ENCODE results near the gene CD44. TPM values are rescaled to one million over a fixed set of nuclear protein-coding genes. Genes with fewer than 3 reads are reported as not detected.

The CD44 gene
- total RNA-seq, 1 experiment from 2014 or later = 6.1 TPM

GRCh38 chr11:35103366-35104208 is 35.4 kb upstream of the CD44 start:
- Histone ChIP-seq H3T11ph (ENCODE audit: low read length) (no peak overlapping the region), H3K9ac (ENCODE audit: extremely low read depth, insufficient read length, low read length) (no peak overlapping the region), H3K27me3 (ENCODE audit: insufficient read depth, low read length) (no peaks in the 10 kb centered on the region), H3K18ac (ENCODE audit: insufficient read length, low read depth, low read length) (no peak overlapping the region), H3K79me1 (ENCODE audit: insufficient read depth, low read depth, low read length, poor library complexity, severe bottlenecking) (no peaks in the 10 kb centered on the region), H3K27ac (ENCODE audit: insufficient read length, low read depth, low read length) (no peak overlapping the region), H3K23ac (ENCODE audit: insufficient read length, low read depth, low read length) (no peak overlapping the region), H4K91ac (ENCODE audit: insufficient read length, low read depth, low read length) (no peak overlapping the region), H3K4me2 (ENCODE audit: insufficient read depth, insufficient read length, low read length) (no peak overlapping the region), H3K79me2 (ENCODE audit: insufficient read depth, low read length) (no peaks in the 10 kb centered on the region), H3K4ac (ENCODE audit: low read depth, low read length) (no peak overlapping the region), H2BK12ac (ENCODE audit: insufficient read length, low read depth, low read length) (no peak overlapping the region), H3K23me2 (ENCODE audit: insufficient read length, low read depth, low read length, poor library complexity, severe bottlenecking) (no peaks in the 10 kb centered on the region), H3K4me1 (ENCODE audit: insufficient read depth, low read length) (no peaks in the 10 kb centered on the region), H3K9me3 (ENCODE audit: control insufficient read depth, low read depth, low read length) (no peaks in the 10 kb centered on the region), H4K8ac (replicated peaks; ENCODE audit: insufficient read length, low read depth, low read length) (no peak overlapping the region), H2BK15ac (ENCODE audit: low read depth, low read length) (no peak overlapping the region), H3K56ac (ENCODE audit: insufficient read length, low read depth, low read length) (no peak overlapping the region), H2AFZ (ENCODE audit: low read length) (no peak overlapping the region), H2AK5ac (ENCODE audit: insufficient read length, low read length) (no peak overlapping the region), H3K14ac (ENCODE audit: insufficient read depth, low read length) (no peak overlapping the region), H2BK120ac (ENCODE audit: low read depth, low read length, poor library complexity, severe bottlenecking) (no peak overlapping the region), H4K5ac (ENCODE audit: insufficient read length, low read depth, low read length) (no peak overlapping the region), H4K20me1 (ENCODE audit: control insufficient read depth, insufficient read depth, insufficient read length) (no peaks in the 10 kb centered on the region), H2BK5ac (ENCODE audit: insufficient read length, low read length) (no peak overlapping the region), H2BK20ac (ENCODE audit: low read depth, low read length, poor library complexity, severe bottlenecking) (no peak overlapping the region)
- TF ChIP-seq CTCF (conservative IDR thresholded peaks at IDR 0.05) = no peak
- H3K27me3 Mint-ChIP-seq (ENCODE audit: low read depth) = peaks cover 1% of the 10 kb centered on the region
- no peaks in the 10 kb centered on the region for H3K4me1 Mint-ChIP-seq
- WGBS (ENCODE audit: extremely low coverage, insufficient read length, low lambda C conversion rate) = no CpG with 5 or more reads among the region's 6 CpGs
- no peak for DNase-seq
- H3K36me3 Mint-ChIP-seq (ENCODE audit: insufficient read depth in 1 of 3, low read depth in 3 of 3) = peaks cover 0 to 2% (median under 1%) of the 10 kb centered on the region in 3 experiments; a peak in 3 of 7 replicates
- no peak overlapping the region for H3K4me3 Mint-ChIP-seq
- H3K9me3 Mint-ChIP-seq = peaks cover under 1 to 2% of the 10 kb centered on the region in 2 experiments; a peak in 1 of 5 replicates
- no peak overlapping the region; a peak in 1 of 7 replicates for H3K27ac Mint-ChIP-seq
